Left lung (tissue), 10 donors: Measurements from ENCODE around the gene TRPC4AP. TPM values are rescaled to one million over a fixed set of nuclear protein-coding genes. Genes with fewer than 3 reads are reported as not detected.
"Not testable (repeated sequence)": the region's sequence is repeated elsewhere in the genome, so short reads cannot be mapped to it uniquely, and the experiment has no call there.

Experiments
- ATAC-seq: fragments of 200-7000 bp; cut with Tn5 transposase; one replicate; pipeline ENCODE4 v1.9.1; 2020; ENCODE audit warnings: moderate library complexity
- DNase-seq, 4 donors: peaks; one replicate each; pipeline ENCODE4 v3.0.0-alpha.2; 2013 to 2020
- H3K27ac ChIP-seq, 2 donors: fragments of 200-600 bp; sonication (generic) in 1 of 2; one replicate each; pipeline versions ENCODE4 v1.5.0 to v1.8.0; 2020 to 2021
- H3K27me3 ChIP-seq, 2 donors: fragments of 200-600 bp; sonication (generic) in 1 of 2; one replicate each; pipeline versions ENCODE4 v1.5.0 to v1.8.0; 2020 to 2021
- H3K36me3 ChIP-seq, 2 donors: fragments of 200-600 bp; sonication (generic) in 1 of 2; one replicate each; pipeline versions ENCODE4 v1.5.0 to v1.8.0; 2020 to 2021
- H3K4me1 ChIP-seq, 2 donors: fragments of 200-600 bp; one replicate each; pipeline ENCODE4 v1.8.0; 2021
- H3K4me3 ChIP-seq, 2 donors: fragments of 200-600 bp; sonication (generic) in 1 of 2; one replicate each; pipeline versions ENCODE4 v1.5.0 to v1.8.0; 2020 to 2021; ENCODE audit warnings: mild to moderate bottlenecking in 1 of 2
- H3K9me3 ChIP-seq, 2 donors: fragments of 200-600 bp; sonication (generic) in 1 of 2; one replicate each; pipeline versions ENCODE4 v1.5.0 to v1.8.0; 2020 to 2021
- CTCF ChIP-seq, 2 donors: fragments of 200-600 bp; sonication (generic) in 1 of 2; IDR thresholded peaks; one replicate each; pipeline versions ENCODE4 v1.5.0 to v1.8.0; 2021; ENCODE audit warnings: antibody characterized with exemption in 2 of 2
- intact Hi-C, 2 donors: fragments of 100-400 bp; cut with DNase I; formaldehyde crosslinking; loops; one replicate each; pipeline versions ENCODE4 v1.11.2 to v1.14.2; 2022
- polyA plus RNA-seq, 6 donors: library from polyadenylated mRNA; unstranded; fragments of 120-200 nt; gene quantifications; one replicate each; pipeline ENCODE4 v1.2.1, GENCODE V29; 2013; ENCODE audit not compliant: insufficient read length in 6 of 6
- total RNA-seq, 2 donors: library from RNA; stranded (reverse); fragmentation: NEBNext Ultra II Directional; extraction: Animal tissue kit (Norgen Biotek cat#: 25700); gene quantifications; one replicate each; pipeline ENCODE4 v1.2.1, GENCODE V29; 2021
- donor health status: DM: no; HTN: yes; CAD: no.
- donor health status: DM: no; HTN: no; CAD: no.

The TRPC4AP gene
- total and polyA plus RNA-seq, 8 donors, result 57.8 to 70.8 (median 67.0) TPM

- intact Hi-C loops, result no loop called here
- Histone ChIP-seq H3K36me3 (peaks cover 0 to 11% of the 10 kb centered on the region in 2 donors), H3K27me3 (no peaks in the 10 kb centered on the region), H3K4me3 (no peak overlapping the region), H3K4me1 (peaks cover 5 to 84% of the 10 kb centered on the region in 2 donors), H3K27ac (no peak overlapping the region), H3K9me3 (no peaks in the 10 kb centered on the region)
- TF ChIP-seq CTCF (IDR thresholded peaks at IDR 0.05), result no peak
- DNase-seq (no peak), ATAC-seq (peak; percentile 47)
Observed at GRCh38 chr20:35085477-35086225, 7.0 kb downstream of the TRPC4AP start.

DNA sequence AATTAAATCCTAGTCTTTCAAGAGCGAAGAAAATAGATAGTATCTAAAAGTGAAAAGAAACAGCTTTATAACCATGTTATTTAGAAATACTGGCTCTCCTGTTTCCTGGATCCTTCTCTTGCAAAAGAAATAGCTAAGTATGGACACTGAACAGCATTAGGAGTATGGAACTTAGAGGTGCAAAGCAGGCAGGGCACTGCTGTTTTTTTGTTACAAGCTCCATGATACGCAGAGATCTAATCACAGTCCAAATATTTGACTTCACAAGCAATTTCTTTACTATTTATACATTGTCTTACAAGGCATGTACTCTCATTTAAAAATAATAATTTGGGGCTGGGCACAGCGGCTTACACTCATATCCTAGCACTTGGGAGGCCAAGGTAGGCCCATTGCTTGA is 7.6 kb downstream of the TRPC4AP start:
- no peak for DNase-seq
- peaks cover 8 to 84% of the 10 kb centered on the region in 2 donors for H3K4me1 ChIP-seq
- H3K4me3 ChIP-seq, result no peak overlapping the region
- intact Hi-C loops, result no loop called here
- H3K9me3 ChIP-seq, result no peaks in the 10 kb centered on the region
- H3K27ac ChIP-seq, result no peak overlapping the region
- peaks cover 0 to 11% of the 10 kb centered on the region in 2 donors for H3K36me3 ChIP-seq
- H3K27me3 ChIP-seq, result no peaks in the 10 kb centered on the region
- TF ChIP-seq CTCF (IDR thresholded peaks at IDR 0.05), result no peak
- no peak for ATAC-seq

DNA sequence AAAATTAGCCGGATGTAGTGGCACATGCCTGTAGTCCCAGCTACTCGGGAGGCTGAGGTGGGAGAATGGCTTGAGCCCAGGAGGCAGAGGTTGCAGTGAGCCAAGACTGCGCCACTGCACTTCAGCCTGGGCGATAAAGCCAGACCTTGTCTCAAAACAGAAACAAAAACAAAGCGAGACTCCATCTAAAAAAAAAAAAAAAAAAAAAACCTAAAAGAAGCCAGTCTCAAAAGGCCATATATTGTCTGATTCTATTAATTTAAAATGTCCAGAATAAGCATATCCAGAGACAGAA is 12.3 kb downstream of the TRPC4AP start:
- intact Hi-C loops, DNase-seq, H3K27ac ChIP-seq, H3K4me3 ChIP-seq, ATAC-seq, H3K9me3 ChIP-seq, H3K27me3 ChIP-seq: not testable (repeated sequence)
- H3K4me1 ChIP-seq, result peaks cover 8 to 45% of the 10 kb centered on the region in 2 donors
- H3K36me3 ChIP-seq, result peaks cover 0 to 26% of the 10 kb centered on the region in 2 donors

DNA sequence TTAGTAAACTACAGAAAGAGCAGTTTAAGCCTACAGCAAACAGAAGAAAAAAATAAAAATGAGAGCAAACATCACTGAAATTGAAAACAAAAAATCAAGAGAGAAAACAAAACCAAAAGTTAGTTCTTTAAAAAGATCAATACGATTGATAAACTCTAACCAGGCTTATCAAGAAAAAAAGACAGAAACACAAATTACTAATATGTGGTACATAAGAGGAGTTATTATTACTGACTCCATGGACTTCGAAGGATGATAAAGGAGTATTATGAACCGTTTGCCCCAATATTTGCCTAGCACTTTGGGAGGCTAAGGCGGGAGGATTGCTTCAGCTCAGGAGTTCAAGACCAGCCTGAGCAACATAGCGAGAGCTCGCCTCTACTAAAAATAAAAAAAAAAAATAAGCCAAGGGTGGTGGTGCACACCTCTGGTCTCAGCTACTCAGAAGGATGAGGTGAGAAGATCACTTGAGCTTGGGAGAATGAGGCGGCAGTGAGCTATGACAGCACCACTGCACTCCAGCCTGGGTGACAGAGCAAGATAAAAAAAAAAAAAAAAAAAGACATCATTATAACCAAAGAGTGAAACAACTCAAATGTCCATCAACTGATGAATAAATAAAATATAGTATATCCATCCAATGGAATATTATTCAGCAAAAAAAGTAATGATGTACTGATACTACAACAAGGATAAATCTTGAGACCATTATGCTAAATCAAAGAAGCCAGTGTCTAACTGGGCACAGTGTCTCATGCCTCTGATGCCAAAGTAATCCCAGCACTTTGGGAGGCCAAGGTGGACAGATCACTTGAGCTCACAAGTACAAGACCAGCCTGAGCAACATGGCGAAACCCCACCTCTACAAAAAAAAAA is 12.9 kb downstream of the TRPC4AP start:
- no peak for ATAC-seq
- Histone ChIP-seq H3K4me1 (peaks cover 8 to 39% of the 10 kb centered on the region in 2 donors), H3K36me3 (peaks cover 0 to 26% of the 10 kb centered on the region in 2 donors), H3K27me3 (no peaks in the 10 kb centered on the region), H3K27ac (no peak overlapping the region), H3K4me3 (no peak overlapping the region), H3K9me3 (no peaks in the 10 kb centered on the region)
- intact Hi-C loops, result no loop called here
- DNase-seq, result no peak
- no peak for TF ChIP-seq CTCF (IDR thresholded peaks at IDR 0.05)

- peaks cover 8 to 26% of the 10 kb centered on the region in 2 donors for H3K4me1 ChIP-seq
- no peaks in the 10 kb centered on the region for H3K9me3 ChIP-seq
- no peak overlapping the region for H3K4me3 ChIP-seq
- TF ChIP-seq CTCF (IDR thresholded peaks at IDR 0.05), result no peak
- peaks cover 0 to 26% of the 10 kb centered on the region in 2 donors for H3K36me3 ChIP-seq
- intact Hi-C loops, result no loop called here
- no peak overlapping the region for H3K27ac ChIP-seq
- ATAC-seq, result peak; percentile 86
- DNase-seq, result no peak
- H3K27me3 ChIP-seq, result no peaks in the 10 kb centered on the region
Observed at GRCh38 chr20:35077872-35078271, 14.7 kb downstream of the TRPC4AP start.
